Gastrocnemius medialis (tissue), 4 donors: ENCODE results near the gene CFAP300. TPM values are rescaled to one million over a fixed set of nuclear protein-coding genes. Genes with fewer than 3 reads are reported as not detected.

ENCODE experiments used
- ATAC-seq, 2 donors: fragments of 150-250 bp; one replicate each; pipeline ENCODE4 v1.9.1; 2016
- DNase-seq, 2 donors: peaks; one replicate each; pipeline ENCODE4 v3.0.0-alpha.2; 2019
- H3K27ac ChIP-seq, 4 donors: fragments of 200-600 bp; sonication (generic); 1 replicate in 1 of 4; 2 replicates in 3 of 4; pipeline ENCODE4 v1.5.1; 2016 to 2018; ENCODE audit warnings: mild to moderate bottlenecking in 2 of 4, moderate library complexity in 1 of 4
- H3K27me3 ChIP-seq, 3 donors: fragments of 200-600 bp; sonication (generic) in 2 of 3; 1 replicate in 1 of 3; 2 replicates in 2 of 3; pipeline versions ENCODE4 v1.5.1 to v1.6.0; 2016 to 2019; ENCODE audit warnings: mild to moderate bottlenecking in 1 of 3, moderate library complexity in 1 of 3
- H3K36me3 ChIP-seq, 2 donors: fragments of 200-600 bp; sonication (generic) in 1 of 2; one replicate each; pipeline ENCODE4 v1.5.1; 2017 to 2018
- H3K4me1 ChIP-seq, 2 donors: fragments of 200-600 bp; sonication (generic) in 1 of 2; one replicate each; pipeline ENCODE4 v1.5.1; 2016 to 2017; ENCODE audit warnings: mild to moderate bottlenecking in 2 of 2
- H3K4me3 ChIP-seq, 4 donors: fragments of 200-600 bp; sonication (generic) in 3 of 4; 1 replicate in 1 of 4; 2 replicates in 3 of 4; pipeline ENCODE4 v1.5.1; 2016 to 2019; ENCODE audit warnings: mild to moderate bottlenecking in 2 of 4
- H3K9me3 ChIP-seq, 3 donors: fragments of 200-600 bp; sonication (generic) in 2 of 3; 1 replicate in 1 of 3; 2 replicates in 2 of 3; pipeline ENCODE4 v1.5.1; 2016 to 2019
- CTCF ChIP-seq, 5 experiments: fragments of 450-650 bp in 3 of 5; fragments of 200-600 bp in 2 of 5; sonication (generic) in 2 of 5; IDR thresholded peaks in 4 of 5; conservative IDR thresholded peaks in 1 of 5; 1 replicate in 4 of 5; 2 replicates in 1 of 5; pipeline ENCODE4 v1.5.1; 2016 to 2019; ENCODE audit warnings: antibody characterized with exemption in 5 of 5, mild to moderate bottlenecking in 3 of 5, moderate library complexity in 3 of 5
- POLR2A ChIP-seq, 2 donors: fragments of 450-650 bp; IDR thresholded peaks; one replicate each; pipeline ENCODE4 v1.6.1; 2017; ENCODE audit warnings: antibody characterized with exemption in 2 of 2, mild to moderate bottlenecking in 2 of 2, moderate library complexity in 2 of 2
- in situ Hi-C, 4 donors: fragments of 200-750 bp; cut with MboI; loops; one replicate each; pipeline versions ENCODE4 v1.15.0 to v1.8.0; 2017; ENCODE audit warnings: low sequenced_read_pairs in 4 of 4
- intact Hi-C: fragments of 100-400 bp; cut with DNase I; formaldehyde crosslinking; loops from one replicate; pipeline ENCODE4 v1.15.1; 2023; ENCODE audit warnings: low total_unique reads
- total RNA-seq, 4 donors: library from RNA; depleted of rRNA; stranded (reverse); fragments of >200 nt; gene quantifications; one replicate each; pipeline versions ENCODE4 v1.1.0 to v1.2.3, GENCODE V29; 2016

Gene CFAP300
- total RNA-seq, 4 donors from 2014 or later: 0.22 TPM; not detected in 3

DNA sequence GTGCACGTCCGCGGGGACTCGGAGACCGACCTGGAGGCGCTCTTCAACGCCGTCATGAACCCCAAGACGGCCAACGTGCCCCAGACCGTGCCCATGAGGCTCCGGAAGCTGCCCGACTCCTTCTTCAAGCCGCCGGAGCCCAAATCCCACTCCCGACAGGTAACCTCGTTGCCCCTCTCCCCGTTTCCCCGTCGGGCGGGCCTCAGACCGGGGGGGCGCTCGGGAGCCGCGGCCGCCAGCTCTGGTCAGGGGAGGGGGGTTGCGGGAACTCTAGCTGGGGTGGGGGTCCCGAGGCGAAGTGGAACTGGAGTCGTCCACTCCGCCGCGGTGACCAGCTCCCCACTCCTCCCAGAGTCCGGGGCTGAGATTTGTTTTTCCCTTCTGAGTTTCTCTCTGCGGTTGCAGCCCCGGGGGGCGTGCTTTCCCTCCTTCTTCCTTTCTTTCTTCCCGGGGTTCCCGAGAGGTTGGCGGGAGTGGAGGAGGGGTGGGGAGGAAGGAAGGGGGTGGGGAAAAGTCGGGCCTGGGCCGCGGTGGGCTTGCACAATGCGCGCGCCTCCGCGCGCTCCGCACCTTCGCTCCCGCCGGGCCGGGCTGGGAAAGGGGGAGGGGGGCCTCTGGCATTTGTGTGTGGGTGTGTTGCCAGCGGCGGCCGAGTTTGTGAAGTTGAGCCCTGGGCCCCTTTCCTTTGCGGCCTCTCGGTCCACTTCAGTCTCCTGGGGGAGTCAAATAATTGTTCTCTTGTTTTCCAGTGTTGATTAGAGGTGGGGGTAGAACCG lies 64.0 kb downstream of the CFAP300 start:
- no peaks in the 10 kb centered on the region for H3K27me3 ChIP-seq
- H3K36me3 ChIP-seq: no peaks in the 10 kb centered on the region
- H3K4me3 ChIP-seq: peak overlapping the region; percentile 79 to 96 (median 82)
- in situ Hi-C loops: no loop called here
- peaks cover 36 to 46% of the 10 kb centered on the region in 2 donors for H3K4me1 ChIP-seq
- intact Hi-C loops: loop anchor here (2.0 to 10.0 kb wide), 3 partner anchors 46 to 236 kb away; partner anchors contain the start of genes ANGPTL5, BIRC2 and CEP126
- peak overlapping the region; percentile 93 to 99 (median 98) for H3K27ac ChIP-seq
- no peaks in the 10 kb centered on the region for H3K9me3 ChIP-seq
- ATAC-seq (peak; percentile 55 to 57), DNase-seq (peak; percentile 58 to 82)
- no peak for TF ChIP-seq POLR2A (IDR thresholded peaks at IDR 0.05)
- peak in 2 of 5 experiments; percentile 13 to 39 for TF ChIP-seq CTCF (IDR thresholded peaks at IDR 0.05 in 4 of 5, conservative IDR thresholded peaks at IDR 0.05 in 1 of 5)

GRCh38 chr11:102111787-102112508 lies 64.7 kb downstream of the CFAP300 start:
- Histone ChIP-seq H3K4me1 (peaks cover 42 to 49% of the 10 kb centered on the region in 2 donors), H3K9me3 (no peaks in the 10 kb centered on the region), H3K27ac (peak overlapping the region; percentile 93 to 99 (median 98)), H3K36me3 (no peaks in the 10 kb centered on the region), H3K4me3 (peak overlapping the region; percentile 79 to 96 (median 82)), H3K27me3 (no peaks in the 10 kb centered on the region)
- intact Hi-C loops (loop anchor here (2.0 to 10.0 kb wide), 3 partner anchors 45 to 235 kb away; partner anchors contain the start of genes ANGPTL5, BIRC2 and CEP126), in situ Hi-C loops (no loop called here)
- TF ChIP-seq CTCF (IDR thresholded peaks at IDR 0.05 in 4 of 5, conservative IDR thresholded peaks at IDR 0.05 in 1 of 5) (no peak), POLR2A (IDR thresholded peaks at IDR 0.05) (peak; percentile 12 to 26)
- ATAC-seq: peak; percentile 57 to 59
- DNase-seq: peak; percentile 46 to 64

DNA sequence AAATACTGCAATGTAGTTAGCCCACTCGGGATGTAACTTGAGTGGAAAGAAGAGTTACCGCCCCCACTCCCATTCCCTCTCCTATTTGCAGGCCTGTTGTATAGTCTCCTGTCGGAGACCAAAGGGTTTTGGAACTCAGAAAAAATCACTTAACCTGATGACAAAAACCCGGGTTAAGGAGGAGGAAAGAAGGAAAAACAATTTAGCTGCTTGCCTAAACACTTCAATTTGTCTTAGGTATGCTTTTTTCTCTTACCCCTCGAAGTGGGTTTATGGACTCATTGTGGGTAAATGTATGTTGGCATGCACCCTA lies 65.2 kb downstream of the CFAP300 start:
- TF ChIP-seq CTCF (IDR thresholded peaks at IDR 0.05 in 4 of 5, conservative IDR thresholded peaks at IDR 0.05 in 1 of 5) (no peak), POLR2A (IDR thresholded peaks at IDR 0.05) (no peak)
- H3K4me3 ChIP-seq: peak overlapping the region; percentile 79 to 96 (median 82)
- H3K27me3 ChIP-seq: no peaks in the 10 kb centered on the region
- no peak for DNase-seq
- ATAC-seq: no peak
- no peaks in the 10 kb centered on the region for H3K36me3 ChIP-seq
- in situ Hi-C loops (no loop called here), intact Hi-C loops (loop anchor here (10.0 kb wide), 1 partner anchor 198 kb away; the partner anchor contains the start of genes ANGPTL5 and CEP126)
- no peaks in the 10 kb centered on the region for H3K9me3 ChIP-seq
- H3K27ac ChIP-seq: peak overlapping the region; percentile 93 to 99 (median 98)
- H3K4me1 ChIP-seq: peaks cover 46 to 54% of the 10 kb centered on the region in 2 donors

DNA sequence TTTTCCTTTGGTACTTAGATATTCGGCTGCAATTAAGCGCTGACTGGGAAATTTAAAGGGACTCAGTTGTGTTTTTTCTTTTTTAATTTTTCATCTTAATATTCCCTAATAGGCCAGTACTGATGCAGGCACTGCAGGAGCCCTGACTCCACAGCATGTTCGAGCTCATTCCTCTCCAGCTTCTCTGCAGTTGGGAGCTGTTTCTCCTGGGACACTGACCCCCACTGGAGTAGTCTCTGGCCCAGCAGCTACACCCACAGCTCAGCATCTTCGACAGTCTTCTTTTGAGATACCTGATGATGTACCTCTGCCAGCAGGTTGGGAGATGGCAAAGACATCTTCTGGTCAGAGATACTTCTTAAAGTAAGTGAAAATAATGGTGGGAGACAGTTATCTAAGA lies 66.8 kb downstream of the CFAP300 start:
- ATAC-seq: no peak
- Histone ChIP-seq H3K4me1 (peaks cover 62 to 63% of the 10 kb centered on the region in 2 donors), H3K9me3 (no peaks in the 10 kb centered on the region), H3K27me3 (no peaks in the 10 kb centered on the region), H3K4me3 (no peak overlapping the region), H3K27ac (peak overlapping the region; percentile 36 to 99 (median 68)), H3K36me3 (no peaks in the 10 kb centered on the region)
- intact Hi-C loops (loop anchor here (2.0 to 10.0 kb wide), 2 partner anchors 31 to 199 kb away; partner anchors contain the start of genes ANGPTL5 and CEP126), in situ Hi-C loops (no loop called here)
- no peak for DNase-seq
- TF ChIP-seq POLR2A (IDR thresholded peaks at IDR 0.05) (no peak), CTCF (IDR thresholded peaks at IDR 0.05 in 4 of 5, conservative IDR thresholded peaks at IDR 0.05 in 1 of 5) (no peak)
